ENCODE results near the gene MGMT.

The MGMT gene

GRCh38 chr10:129629911-129630310 is 162.9 kb downstream of the MGMT start:
- DNase-seq = no peak

DNA sequence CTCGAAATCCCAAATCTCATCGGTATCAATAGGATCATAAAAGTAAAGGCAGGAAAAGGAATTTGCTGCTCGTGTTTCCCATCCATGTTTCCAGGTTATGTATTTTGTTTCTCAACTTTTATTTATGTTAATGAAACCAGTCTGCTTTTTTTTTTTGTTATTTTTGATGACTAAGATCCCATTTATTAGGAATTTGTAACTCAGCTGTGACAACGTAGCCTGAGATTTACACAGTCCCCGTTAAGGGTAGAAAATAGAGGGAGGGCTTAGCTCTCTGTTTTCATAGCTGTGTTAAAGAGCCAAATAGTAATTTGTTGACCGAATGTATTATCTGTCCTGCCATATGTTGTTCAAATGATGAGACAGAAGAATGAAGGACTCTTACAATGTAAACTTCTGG is 164.0 kb downstream of the MGMT start:
- no peak for DNase-seq

- no peak for DNase-seq
These were observed 165.0 kb downstream of the MGMT start for GRCh38 chr10:129631870-129632623.

DNA sequence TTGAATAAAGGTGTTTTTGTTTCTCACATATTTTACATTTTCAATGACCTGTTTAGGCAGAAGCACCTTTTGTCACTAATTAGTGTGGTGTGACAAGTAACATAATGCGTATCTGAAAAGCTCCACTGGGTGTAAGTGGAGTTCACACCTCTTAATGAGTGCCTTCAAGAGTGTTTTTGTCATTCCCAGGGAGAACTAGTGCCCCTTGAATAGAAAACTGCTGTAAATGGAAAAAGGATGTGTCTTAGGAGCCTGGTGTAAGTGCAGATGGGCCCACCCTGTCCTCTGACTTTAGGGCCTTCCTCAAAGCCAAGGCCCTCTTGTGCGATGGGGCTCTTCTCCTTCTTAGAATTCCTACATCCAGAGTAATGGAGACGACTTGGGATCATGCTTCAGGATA is 170.0 kb downstream of the MGMT start:
- no peak for DNase-seq

DNA sequence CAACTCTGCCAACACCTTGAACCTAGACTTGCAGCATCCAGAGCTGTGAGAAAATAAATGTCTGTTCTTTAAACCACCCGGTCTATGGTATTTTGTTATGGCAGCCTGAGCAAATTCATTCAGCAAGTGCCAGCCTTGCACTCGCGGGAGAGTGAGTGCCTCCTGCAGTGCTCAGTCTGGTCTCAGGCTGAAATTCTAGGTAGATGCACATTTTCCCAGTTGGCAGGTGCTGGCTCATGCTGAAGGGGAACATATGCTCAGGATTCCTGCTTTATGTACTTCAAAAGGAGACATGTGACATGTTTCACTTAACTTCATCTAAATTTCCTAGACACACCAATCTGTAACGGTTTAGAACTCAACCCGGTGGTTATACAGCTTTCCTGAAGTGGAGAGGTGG is 170.8 kb downstream of the MGMT start:
- DNase-seq = no peak

DNA sequence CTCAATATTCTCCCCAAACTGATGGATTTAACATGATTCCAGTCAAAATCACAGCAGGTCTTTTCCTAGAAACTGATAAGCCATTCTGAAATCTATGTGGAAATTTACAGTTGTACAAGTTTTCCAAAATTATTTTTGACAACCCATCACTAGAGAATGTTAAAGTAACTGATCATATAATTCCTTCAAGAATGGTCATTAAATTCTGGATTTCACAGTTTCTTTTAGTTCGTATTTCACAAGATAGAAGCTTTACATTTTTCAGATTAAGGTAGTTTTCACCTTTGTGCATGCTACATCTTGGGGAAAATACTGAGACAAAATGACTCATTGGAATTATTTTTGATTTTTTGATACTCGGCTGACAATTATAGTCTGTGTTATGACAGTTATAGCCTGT is 174.3 kb downstream of the MGMT start:
- no peak for DNase-seq

- DNase-seq = no peak
These were observed 174.9 kb downstream of the MGMT start for GRCh38 chr10:129641982-129642381.

DNA sequence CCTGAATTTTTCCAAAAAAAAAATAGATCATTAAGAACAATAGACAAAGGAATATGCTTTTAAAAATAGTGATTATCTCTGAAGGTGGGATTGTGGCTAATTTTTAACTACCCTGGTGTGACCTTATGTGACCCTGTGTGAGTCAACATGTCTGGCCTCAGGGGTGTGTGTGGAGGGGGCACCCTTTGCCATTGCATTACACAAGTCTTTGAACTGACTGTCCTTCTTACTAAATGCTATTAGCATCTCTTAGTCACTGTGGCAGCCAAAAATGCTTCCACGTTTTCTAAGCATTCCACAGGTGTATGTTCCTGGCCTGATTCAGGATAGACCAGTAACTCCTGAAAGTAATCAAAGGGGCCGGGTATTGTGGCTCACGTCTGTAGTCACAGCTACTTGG is 175.4 kb downstream of the MGMT start:
- DNase-seq = no peak

DNA sequence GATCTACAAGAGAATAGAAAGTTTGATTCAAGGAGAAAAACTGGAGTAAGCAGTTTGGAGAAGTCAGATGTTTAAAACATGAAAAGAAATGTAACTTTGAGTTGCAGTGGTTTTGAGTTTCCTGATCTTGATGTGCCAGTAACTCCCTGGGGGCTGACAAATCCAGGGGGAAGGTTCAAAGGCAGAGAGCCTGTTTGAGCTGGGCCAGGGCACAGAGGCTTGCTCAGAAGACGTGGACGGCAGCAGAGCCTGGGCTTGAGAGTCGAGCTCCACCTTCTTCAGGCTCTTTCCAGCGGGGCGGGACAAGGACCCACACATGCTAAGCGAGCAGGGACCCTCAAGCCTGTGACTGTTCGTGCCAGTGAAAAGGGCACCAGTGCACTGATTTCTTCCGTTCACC is 176.2 kb downstream of the MGMT start:
- no peak for DNase-seq

- DNase-seq = no peak
These were observed 178.4 kb downstream of the MGMT start for GRCh38 chr10:129645487-129645886.

- no peak for DNase-seq
These were observed 179.9 kb downstream of the MGMT start for GRCh38 chr10:129646973-129647372.

DNA sequence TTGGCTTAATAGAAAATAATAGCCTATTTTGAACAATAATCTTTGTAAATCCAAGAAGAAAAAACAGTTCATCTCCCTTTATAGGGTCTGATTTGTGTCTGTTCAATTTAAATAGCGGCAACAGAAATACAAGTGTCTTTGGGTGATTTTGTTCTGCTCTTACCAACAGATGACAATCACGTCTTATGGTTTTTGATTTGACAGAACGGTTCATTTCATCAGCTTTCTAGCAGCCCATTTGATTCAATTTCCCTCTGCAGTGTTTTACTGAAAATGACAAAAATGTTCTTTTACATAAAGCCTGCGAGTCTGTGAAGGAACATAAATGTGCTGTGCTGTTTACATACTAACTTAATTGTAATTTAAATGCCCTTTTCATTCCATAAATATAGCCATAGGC is 180.5 kb downstream of the MGMT start:
- DNase-seq = no peak

GRCh38 chr10:129648856-129649255 is 181.8 kb downstream of the MGMT start:
- DNase-seq = no peak

GRCh38 chr10:129652021-129652420 is 185.0 kb downstream of the MGMT start:
- no peak for DNase-seq

DNA sequence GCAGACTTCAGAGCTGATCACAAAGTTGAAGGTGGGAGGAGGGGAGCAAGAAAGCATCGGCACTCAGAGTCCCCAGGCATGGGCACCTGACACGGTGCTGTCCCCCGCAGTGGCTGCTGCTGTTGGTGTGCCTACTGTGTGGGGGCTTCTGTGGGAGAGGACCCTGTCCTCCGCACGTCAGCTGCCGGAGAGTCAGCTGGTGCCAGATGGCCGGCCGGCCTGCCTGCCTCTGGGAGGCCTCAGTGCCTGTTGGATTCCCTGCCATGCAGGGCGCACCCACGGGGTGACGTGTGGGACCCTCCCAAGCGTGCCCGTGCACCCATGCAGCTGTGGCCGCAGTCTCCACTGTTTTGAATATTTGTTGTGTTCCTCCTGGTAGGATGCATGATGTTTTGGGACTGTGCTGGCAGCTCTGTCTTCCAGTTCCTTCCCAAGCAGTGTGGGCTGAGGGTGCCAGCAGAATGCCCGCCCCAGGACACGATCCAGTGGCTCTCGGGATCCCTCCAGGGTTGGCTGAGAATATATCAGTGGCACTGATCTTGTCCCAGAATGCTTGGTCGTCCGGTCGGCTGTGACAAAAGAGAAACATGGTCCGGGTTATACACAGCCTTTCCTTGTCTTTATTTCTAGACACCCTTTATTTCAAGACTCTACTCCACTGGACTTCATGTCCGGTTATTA is 185.6 kb downstream of the MGMT start:
- DNase-seq = no peak

DNA sequence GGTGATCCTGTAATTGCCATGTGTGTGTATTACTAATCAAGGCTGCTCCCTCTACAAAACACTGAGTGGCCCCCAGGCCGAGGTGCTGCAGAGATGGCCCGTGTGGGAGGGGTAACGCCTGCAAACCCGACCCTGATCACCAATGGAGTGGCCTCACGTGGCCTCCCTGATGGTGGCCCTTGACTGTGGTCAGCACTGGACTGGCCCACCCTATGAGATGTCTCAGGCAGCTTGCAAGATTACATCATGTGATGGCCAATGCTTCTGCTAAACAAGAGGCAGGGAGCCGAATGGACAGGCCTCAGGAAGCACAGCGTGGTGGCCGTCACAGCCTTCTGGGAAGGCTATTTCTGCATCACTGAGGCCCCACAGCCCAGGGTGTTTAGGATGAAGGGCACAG is 186.4 kb downstream of the MGMT start:
- DNase-seq = no peak

DNA sequence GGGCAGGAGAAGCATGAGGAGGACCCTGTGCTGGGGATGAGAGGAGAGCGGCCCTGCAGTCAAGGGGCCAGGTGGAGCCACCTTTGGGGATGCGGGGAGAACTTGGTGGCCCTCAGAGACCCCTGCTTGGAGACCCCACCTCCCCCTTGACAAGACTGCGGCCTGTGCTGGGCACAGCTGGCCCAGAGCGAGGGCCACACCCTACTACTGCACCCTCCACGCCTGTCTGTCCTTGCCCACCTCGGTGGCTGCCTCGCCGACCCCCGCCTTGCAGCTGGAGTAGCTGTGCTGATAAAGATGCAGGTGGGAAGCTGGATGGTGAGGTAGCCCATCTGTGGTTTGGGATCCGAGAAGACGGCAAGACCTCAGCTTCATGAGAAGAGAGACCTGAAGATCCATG is 186.8 kb downstream of the MGMT start:
- DNase-seq = no peak

DNA sequence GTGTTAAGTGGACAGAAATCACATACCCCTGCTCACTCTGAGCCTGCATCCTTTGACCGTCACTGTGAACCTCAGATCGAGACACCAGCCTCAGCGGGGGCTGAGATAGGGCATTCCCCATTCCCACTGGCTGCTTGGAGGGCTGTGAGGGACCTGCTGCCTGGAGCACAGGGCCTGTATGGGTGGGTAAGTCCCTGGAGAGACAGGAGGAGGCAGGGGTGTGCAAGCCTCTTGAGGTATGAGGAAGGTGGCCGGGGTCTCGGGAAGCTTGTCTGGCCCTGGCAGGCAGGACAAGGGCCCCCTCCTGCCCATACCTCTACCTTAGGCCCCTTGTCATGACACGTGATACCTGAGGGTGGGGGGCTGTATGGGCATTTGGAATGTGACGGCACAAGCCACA is 187.4 kb downstream of the MGMT start:
- no peak for DNase-seq

DNA sequence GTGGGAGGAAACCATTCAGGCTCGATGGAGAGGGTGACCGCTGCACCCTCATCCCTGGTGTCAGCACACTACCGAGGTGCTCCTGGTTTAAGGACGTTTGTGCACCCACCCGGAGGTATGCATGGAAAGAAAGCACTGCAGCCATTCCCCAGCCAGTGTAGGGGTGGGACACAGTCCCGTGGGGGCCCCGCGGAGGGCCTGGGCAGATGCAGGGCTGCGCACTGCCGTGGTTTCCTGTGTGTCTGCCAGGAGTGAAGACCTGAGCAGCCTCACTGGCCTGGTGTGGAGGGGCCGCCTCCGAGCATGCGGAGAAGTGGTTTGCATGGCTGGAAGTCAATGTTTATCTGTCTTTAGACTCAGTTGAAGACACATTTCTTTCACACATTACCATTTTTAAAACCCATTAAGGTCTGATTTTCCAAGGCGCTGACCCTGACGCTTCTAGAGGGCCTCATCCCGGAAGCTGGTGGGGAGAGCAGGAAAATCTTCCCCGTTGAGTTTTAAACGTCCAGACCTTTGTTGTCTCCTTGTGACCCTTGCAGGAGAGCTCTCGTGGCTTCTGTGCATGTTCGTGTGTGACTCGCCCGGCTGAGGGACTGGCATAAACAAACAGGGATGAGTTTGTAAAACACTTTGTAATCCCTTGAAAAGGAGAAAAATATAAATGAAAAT is 188.1 kb downstream of the MGMT start:
- DNase-seq = no peak

- no peak for DNase-seq
These were observed 188.6 kb downstream of the MGMT start for GRCh38 chr10:129655679-129656031.

- DNase-seq = no peak
These were observed 189.6 kb downstream of the MGMT start for GRCh38 chr10:129656642-129657041.

GRCh38 chr10:129657297-129658017 is 190.4 kb downstream of the MGMT start:
- DNase-seq = no peak

DNA sequence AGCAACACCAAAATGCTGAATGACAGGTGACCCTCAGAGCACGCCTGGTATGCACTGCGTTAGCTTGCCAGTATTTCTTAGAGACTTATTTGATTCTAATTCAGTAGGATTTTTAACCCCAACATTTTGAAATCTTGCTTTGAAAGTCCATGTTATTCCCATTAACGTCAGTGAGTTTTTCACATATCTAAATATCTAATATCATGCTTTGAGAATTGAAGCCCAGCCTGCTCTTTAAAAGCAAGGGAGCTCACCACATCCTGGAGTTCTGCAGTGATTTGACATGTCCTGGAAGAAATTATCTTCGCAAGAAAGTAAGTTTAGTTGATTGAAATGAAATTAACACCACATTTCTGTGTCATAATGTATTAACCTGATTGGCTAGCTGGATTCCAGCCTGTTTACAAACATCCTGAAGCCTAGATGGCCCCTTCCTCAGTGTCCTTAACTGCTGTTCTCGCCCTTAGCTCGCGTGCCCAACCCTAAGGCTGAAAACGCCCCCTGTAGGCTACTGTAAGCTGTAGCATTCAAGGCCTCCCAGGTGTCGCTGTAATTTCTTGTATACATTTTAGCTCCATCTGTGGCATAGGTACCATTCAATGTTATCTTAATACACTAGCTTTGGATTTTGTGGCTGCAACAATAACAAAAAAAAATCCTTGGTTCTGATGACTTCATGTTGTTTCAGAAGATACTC is 191.5 kb downstream of the MGMT start:
- no peak for DNase-seq

All from NCI-H1930 (cell line).